NOMO-1 treated with DMSO at 0.1 percent for 48 hours (cell line): Measurements from ENCODE around the gene OSTC.

Experiments
- DNase-seq: peaks from one replicate; lab custom pipeline; 2025; ENCODE audit not compliant: unreplicated experiment; lab: John Stamatoyannopoulos, UW

OSTC gene

GRCh38 chr4:108714880-108715279 lies 64.5 kb downstream of the OSTC start:
- DNase-seq, result no peak

GRCh38 chr4:108716340-108716739 lies 65.9 kb downstream of the OSTC start:
- DNase-seq, result no peak

- DNase-seq, result no peak
These were observed 67.0 kb downstream of the OSTC start for GRCh38 chr4:108717386-108717785.
